Erythroblast (primary cell): Measurements from ENCODE around the gene MED27.

Experiments used
- DNase-seq, 2 experiments: peaks; one replicate each; lab custom pipeline; 2025; lab: John Stamatoyannopoulos, UW
- GATA1 ChIP-seq: IDR thresholded peaks from 2 replicates; pipeline ENCODE4 v1.6.1; 2011; ENCODE audit warnings: low read depth, mild to moderate bottlenecking, control low read depth, low read length, moderate library complexity
- POLR2A ChIP-seq: IDR thresholded peaks from 2 replicates; pipeline ENCODE4 v1.6.1; 2011; ENCODE audit warnings: mild to moderate bottlenecking, low read length

MED27 gene

GRCh38 chr9:131841765-131842318 lies 237.8 kb downstream of the MED27 start:
- TF ChIP-seq POLR2A = no peak
- no peak for TF ChIP-seq GATA1

GRCh38 chr9:131840751-131841702 lies 238.6 kb downstream of the MED27 start:
- DNase-seq = no peak

More at GRCh38 chr9:131841765-131842318, 237.8 kb downstream of the MED27 start:
- no peak for DNase-seq

GRCh38 chr9:131840220-131840619 lies 239.4 kb downstream of the MED27 start:
- TF ChIP-seq POLR2A = no peak
- TF ChIP-seq GATA1 = no peak
- DNase-seq = no peak

More at GRCh38 chr9:131840751-131841702, 238.6 kb downstream of the MED27 start:
- TF ChIP-seq GATA1 (no peak), POLR2A (no peak)

- DNase-seq = no peak
- TF ChIP-seq GATA1 = no peak
- no peak for TF ChIP-seq POLR2A
Observed at GRCh38 chr9:131839281-131840084, 240.2 kb downstream of the MED27 start.

GRCh38 chr9:131838530-131839280 lies 241.0 kb downstream of the MED27 start:
- TF ChIP-seq POLR2A (no peak), GATA1 (no peak)

GRCh38 chr9:131837836-131838235 lies 241.8 kb downstream of the MED27 start:
- TF ChIP-seq GATA1 (no peak), POLR2A (no peak)
- no peak for DNase-seq

More at GRCh38 chr9:131838530-131839280, 241.0 kb downstream of the MED27 start:
- no peak for DNase-seq

GRCh38 chr9:131837316-131837715 lies 242.4 kb downstream of the MED27 start:
- no peak for TF ChIP-seq GATA1
- no peak for TF ChIP-seq POLR2A
- no peak for DNase-seq

- TF ChIP-seq GATA1 = no peak
- no peak for TF ChIP-seq POLR2A
- DNase-seq = no peak
Observed at GRCh38 chr9:131836607-131837315, 242.9 kb downstream of the MED27 start.

GRCh38 chr9:131836021-131836420 lies 243.6 kb downstream of the MED27 start:
- TF ChIP-seq POLR2A (no peak), GATA1 (no peak)
- DNase-seq = no peak

- no peak for DNase-seq
Observed at GRCh38 chr9:131835151-131835910, 244.3 kb downstream of the MED27 start.

GRCh38 chr9:131834721-131835120 lies 244.9 kb downstream of the MED27 start:
- TF ChIP-seq GATA1 (no peak), POLR2A (no peak)
- DNase-seq = no peak

More at GRCh38 chr9:131835151-131835910, 244.3 kb downstream of the MED27 start:
- TF ChIP-seq GATA1 = no peak
- no peak for TF ChIP-seq POLR2A
